Pancreas (tissue), 10 donors: ENCODE data around the gene SVBP. TPM values are rescaled to one million over a fixed set of nuclear protein-coding genes. Genes with fewer than 3 reads are reported as not detected.

Experiments
- ATAC-seq, 4 donors: fragments of 200-7000 bp; cut with Tn5 transposase; one replicate each; pipeline versions ENCODE4 v1.8.0 to v1.9.1; 2020; ENCODE audit warnings: mild to moderate bottlenecking in 4 of 4, moderate library complexity in 4 of 4
- DNase-seq, 6 donors: peaks; one replicate each; pipeline ENCODE4 v3.0.0-alpha.2; 2020
- FAIRE-seq: peaks from 2 replicates; lab custom pipeline; 2012; peaks lifted over from hg19 to GRCh38; lab: Jason Lieb, UNC
- H3K27ac ChIP-seq, 4 donors: fragments of 200-600 bp; sonication (generic); 1 replicate in 3 of 4; 2 replicates in 1 of 4; pipeline versions ENCODE4 v1.5.0 to v1.8.0; 2020
- H3K27me3 ChIP-seq, 4 donors: fragments of 200-600 bp; one replicate each; pipeline ENCODE4 v1.8.0; 2021
- H3K36me3 ChIP-seq, 3 donors: fragments of 200-600 bp; sonication (generic) in 1 of 3; one replicate each; pipeline versions ENCODE4 v1.5.0 to v1.8.0; 2020 to 2021
- H3K4me1 ChIP-seq, 3 donors: fragments of 200-600 bp; one replicate each; pipeline ENCODE4 v1.8.0; 2021
- H3K4me3 ChIP-seq, 4 donors: fragments of 200-600 bp; sonication (generic) in 2 of 4; one replicate each; pipeline versions ENCODE4 v1.5.0 to v1.8.0; 2020 to 2021
- H3K9me3 ChIP-seq, 4 donors: fragments of 200-600 bp; one replicate each; pipeline ENCODE4 v1.8.0; 2021
- WGBS, 2 donors: extraction: QIAGEN DNeasy Blood & Tissue Kit; methylation state at CpG; one replicate each; pipeline ENCODE4 v1.1.7; 2013; 5-methylcytosine and 5-hydroxymethylcytosine counted together
- intact Hi-C, 3 donors: fragments of 100-400 bp; cut with DNase I; formaldehyde crosslinking; loops; one replicate each; pipeline versions ENCODE4 v1.11.1 to v1.14.2; 2022
- polyA plus RNA-seq, 2 donors: library from polyadenylated mRNA; stranded (reverse); fragments of 200-250 nt; gene quantifications; one replicate each; pipeline ENCODE4 v1.2.3, GENCODE V29; 2013
- total RNA-seq, 6 donors: library from RNA; stranded (reverse); fragmentation: NEBNext Ultra II Directional in 4 of 6; extraction: Animal tissue kit (Norgen Biotek cat#: 25700) in 4 of 6; gene quantifications; one replicate each; pipeline versions ENCODE4 v1.2.1 to v1.2.4, GENCODE V29; 2021 to 2023
- TF ChIP-seq, protein P1 (sequence below), 4 donors: fragments of 200-600 bp; sonication (generic) in 3 of 4; IDR thresholded peaks; one replicate each; pipeline versions ENCODE4 v1.5.0 to v1.8.0; 2021; ENCODE audit warnings: antibody characterized with exemption in 4 of 4
- donor health status: healthy with polysubstance abuse.
- donor health status: DM: no; HTN: no; CAD: no; lungs with moderate emphysema.
- donor health status: DM: no; HTN: no; CAD: no.
- donor health status: control.
- donor health status: control.
- donor health status: Bipolar disorder and iron deficiency.
- donor health status: DM: yes; HTN: yes; CAD: no.
- donor health status: DM: no; HTN: no; CAD: no.
- donor health status: DM: no; HTN: no; CAD: no.
- donor health status: DM: yes; HTN: yes; CAD: no.

Gene SVBP
- total and polyA plus RNA-seq, 8 donors, result 3.2 to 25.5 (median 6.9) TPM

DNA sequence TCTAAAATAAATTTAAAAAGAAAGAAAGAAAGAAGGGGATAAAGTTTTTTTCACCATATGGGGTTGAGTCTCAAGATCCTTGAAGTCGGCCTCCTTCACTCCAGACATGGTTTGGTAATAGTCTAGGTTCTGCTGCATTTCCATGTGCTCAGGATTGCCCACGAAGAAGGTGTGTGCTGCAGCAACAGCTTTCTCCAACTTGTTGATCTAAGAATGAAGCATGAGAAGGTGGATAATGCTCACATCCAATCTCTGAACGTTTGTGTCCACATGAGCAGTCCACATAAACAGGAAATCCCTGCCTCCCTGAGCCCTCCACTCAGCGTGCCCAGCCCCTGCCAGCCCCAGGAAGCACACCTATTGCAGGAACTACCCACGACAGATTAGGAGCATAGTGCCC, 54.9 kb downstream of the SVBP start:
- FAIRE-seq (no peak), DNase-seq (no peak), ATAC-seq (no peak)
- Histone ChIP-seq H3K9me3 (no peaks in the 10 kb centered on the region), H3K4me1 (peaks cover 0 to 8% (median 5%) of the 10 kb centered on the region in 3 donors), H3K27ac (no peak overlapping the region), H3K27me3 (no peaks in the 10 kb centered on the region), H3K36me3 (peaks cover 0 to 10% (median 0%) of the 10 kb centered on the region in 3 donors), H3K4me3 (no peak overlapping the region)
- TF ChIP-seq, protein P1, sequence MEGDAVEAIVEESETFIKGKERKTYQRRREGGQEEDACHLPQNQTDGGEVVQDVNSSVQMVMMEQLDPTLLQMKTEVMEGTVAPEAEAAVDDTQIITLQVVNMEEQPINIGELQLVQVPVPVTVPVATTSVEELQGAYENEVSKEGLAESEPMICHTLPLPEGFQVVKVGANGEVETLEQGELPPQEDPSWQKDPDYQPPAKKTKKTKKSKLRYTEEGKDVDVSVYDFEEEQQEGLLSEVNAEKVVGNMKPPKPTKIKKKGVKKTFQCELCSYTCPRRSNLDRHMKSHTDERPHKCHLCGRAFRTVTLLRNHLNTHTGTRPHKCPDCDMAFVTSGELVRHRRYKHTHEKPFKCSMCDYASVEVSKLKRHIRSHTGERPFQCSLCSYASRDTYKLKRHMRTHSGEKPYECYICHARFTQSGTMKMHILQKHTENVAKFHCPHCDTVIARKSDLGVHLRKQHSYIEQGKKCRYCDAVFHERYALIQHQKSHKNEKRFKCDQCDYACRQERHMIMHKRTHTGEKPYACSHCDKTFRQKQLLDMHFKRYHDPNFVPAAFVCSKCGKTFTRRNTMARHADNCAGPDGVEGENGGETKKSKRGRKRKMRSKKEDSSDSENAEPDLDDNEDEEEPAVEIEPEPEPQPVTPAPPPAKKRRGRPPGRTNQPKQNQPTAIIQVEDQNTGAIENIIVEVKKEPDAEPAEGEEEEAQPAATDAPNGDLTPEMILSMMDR (IDR thresholded peaks at IDR 0.05), result no peak
- 69 to 76% methylated on average over 5 of the region's 5 CpGs for WGBS, 2 donors
- intact Hi-C loops, result no loop called here

DNA sequence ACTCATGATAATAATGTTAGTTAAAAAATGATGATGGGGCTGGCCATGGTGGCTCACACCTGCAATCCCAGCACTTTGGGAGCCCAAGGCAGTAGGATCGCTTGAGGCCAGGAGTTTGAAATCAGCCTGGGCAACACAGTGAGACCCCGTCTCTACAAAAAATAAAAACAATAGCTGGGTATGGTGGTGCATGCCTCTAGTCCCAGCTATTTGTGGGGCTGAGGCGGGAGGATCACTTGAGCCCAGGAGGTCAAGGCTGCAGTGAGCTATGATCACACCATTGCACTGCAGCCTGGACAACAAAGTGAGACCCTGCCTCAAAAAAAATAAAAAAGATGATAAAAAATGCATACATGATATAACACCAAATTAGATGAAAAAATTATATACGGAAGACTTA, 55.6 kb downstream of the SVBP start:
- Histone ChIP-seq H3K27ac (no peak overlapping the region), H3K36me3 (peaks cover 0 to 10% (median 0%) of the 10 kb centered on the region in 3 donors), H3K27me3 (no peaks in the 10 kb centered on the region), H3K9me3 (no peaks in the 10 kb centered on the region), H3K4me3 (no peak overlapping the region), H3K4me1 (peaks cover 0 to 8% (median 5%) of the 10 kb centered on the region in 3 donors)
- TF ChIP-seq, protein P1 (IDR thresholded peaks at IDR 0.05), result no peak
- ATAC-seq (no peak), FAIRE-seq (no peak), DNase-seq (no peak)
- WGBS, 2 donors, result 91 to 94% methylated on average over 4 of the region's 4 CpGs
- intact Hi-C loops, result no loop called here

DNA sequence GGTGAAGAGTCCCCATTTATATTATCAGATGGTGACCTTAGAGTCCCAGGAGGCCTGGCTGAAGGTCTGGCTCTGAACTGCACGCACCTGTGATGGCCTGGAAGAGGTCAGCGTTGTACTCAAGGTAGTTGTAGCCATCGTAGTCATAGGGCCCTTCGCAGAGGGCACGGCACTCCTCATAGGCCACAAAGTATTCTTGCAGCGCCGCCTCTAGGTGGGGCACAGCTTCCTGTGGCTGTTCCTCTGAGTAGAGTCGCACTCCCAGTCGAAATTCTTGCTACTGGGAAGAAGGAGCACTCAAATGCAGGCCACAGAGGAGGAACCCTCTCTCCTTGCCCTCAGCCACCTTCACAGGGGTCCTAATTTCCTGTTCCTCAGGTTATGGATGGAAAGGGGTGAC, 58.1 kb downstream of the SVBP start:
- H3K9me3 ChIP-seq, result no peaks in the 10 kb centered on the region
- DNase-seq (no peak), FAIRE-seq (no peak), ATAC-seq (no peak)
- H3K4me1 ChIP-seq, result no peaks in the 10 kb centered on the region
- no peak overlapping the region for H3K4me3 ChIP-seq
- no peak overlapping the region for H3K27ac ChIP-seq
- peaks cover 0 to 22% (median 0%) of the 10 kb centered on the region in 3 donors for H3K36me3 ChIP-seq
- TF ChIP-seq, protein P1 (IDR thresholded peaks at IDR 0.05), result no peak
- WGBS, 2 donors, result 81% methylated on average over 9 of the region's 9 CpGs
- H3K27me3 ChIP-seq, result no peaks in the 10 kb centered on the region
- intact Hi-C loops, result no loop called here

DNA sequence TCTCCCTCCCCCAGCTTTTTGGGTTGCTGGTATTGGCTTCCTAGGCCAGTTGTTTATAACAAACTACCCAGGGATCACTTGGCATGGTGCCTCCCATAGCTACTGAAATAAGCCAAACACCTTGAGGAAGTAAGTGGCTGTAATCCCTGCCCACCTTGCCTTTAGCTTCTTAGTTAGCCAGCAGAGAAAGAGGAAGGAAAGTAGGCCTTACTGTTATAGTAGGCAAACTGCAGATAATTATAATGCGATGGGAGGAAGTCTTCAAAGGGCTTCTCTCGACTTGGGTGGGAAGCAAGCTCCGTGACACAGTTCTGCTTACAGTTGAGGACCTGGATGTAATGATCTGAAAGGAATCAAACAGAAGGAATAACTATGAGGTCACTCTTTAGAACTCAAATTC, 58.6 kb downstream of the SVBP start:
- Histone ChIP-seq H3K36me3 (peaks cover 0 to 26% (median 3%) of the 10 kb centered on the region in 3 donors), H3K27ac (no peak overlapping the region), H3K4me1 (no peaks in the 10 kb centered on the region), H3K4me3 (no peak overlapping the region), H3K9me3 (no peaks in the 10 kb centered on the region), H3K27me3 (no peaks in the 10 kb centered on the region)
- no peak for FAIRE-seq
- DNase-seq, result no peak
- 81 to 83% methylated on average over 3 of the region's 3 CpGs for WGBS, 2 donors
- no peak for ATAC-seq
- intact Hi-C loops, result no loop called here
- TF ChIP-seq, protein P1 (IDR thresholded peaks at IDR 0.05), result no peak

DNA sequence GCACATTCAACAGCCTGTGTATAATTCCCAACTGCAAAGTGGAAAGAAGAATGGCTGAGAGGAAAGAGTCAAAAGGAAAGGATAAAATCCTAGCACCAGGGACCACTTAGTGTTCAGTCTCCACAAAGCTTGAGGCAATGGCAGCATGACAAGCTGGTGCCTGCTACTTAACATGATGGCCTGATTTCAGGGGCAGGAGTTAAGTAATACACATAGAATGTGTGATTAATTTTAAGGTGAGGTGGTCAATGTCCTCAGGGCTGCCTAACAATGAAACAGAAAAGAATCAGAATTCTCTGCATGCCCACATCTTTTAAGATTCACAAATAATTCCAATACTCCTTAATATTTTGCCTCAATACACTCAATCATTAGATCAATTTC, 59.3 kb downstream of the SVBP start:
- intact Hi-C loops, result no loop called here
- Histone ChIP-seq H3K9me3 (no peaks in the 10 kb centered on the region), H3K36me3 (peaks cover 0 to 27% (median 3%) of the 10 kb centered on the region in 3 donors), H3K27me3 (no peaks in the 10 kb centered on the region), H3K4me1 (no peaks in the 10 kb centered on the region), H3K4me3 (no peak overlapping the region), H3K27ac (no peak overlapping the region)
- DNase-seq (no peak), ATAC-seq (no peak), FAIRE-seq (no peak)
- TF ChIP-seq, protein P1 (IDR thresholded peaks at IDR 0.05), result no peak

Other genes with a start within 250 kb of the SVBP start
- gene PPIH, start 159.0 kb downstream of the SVBP start, total RNA-seq, result 10 to 100 TPM in 3 of 6 donors, 1 to 10 TPM in 3; 7.6 to 12.1 (median 9.1) TPM
- 10 to 100 TPM; 13.4 to 22.4 TPM for gene PPIH, start 159.0 kb downstream of the SVBP start, polyA plus RNA-seq
- 100 to 1,000 TPM in 5 of 6 donors, 10 to 100 TPM in 1; 97.4 to 240 (median 207) TPM for gene YBX1, start 135.0 kb downstream of the SVBP start, total RNA-seq
- 100 to 1,000 TPM; 164 to 193 TPM for gene YBX1, start 135.0 kb downstream of the SVBP start, polyA plus RNA-seq
- gene CLDN19, start 77.2 kb downstream of the SVBP start, total RNA-seq, result not detected
- under 1 TPM in 1 of 2 donors, not detected in 1; 0.04 TPM for gene CLDN19, start 77.2 kb downstream of the SVBP start, polyA plus RNA-seq
- 10 to 100 TPM in 4 of 6 donors, 1 to 10 TPM in 2; 6.8 to 26.2 (median 11.8) TPM for gene P3H1, start 50.4 kb downstream of the SVBP start, total RNA-seq
- 10 to 100 TPM; 27.0 to 37.0 TPM for gene P3H1, start 50.4 kb downstream of the SVBP start, polyA plus RNA-seq
- gene C1orf50, start 50.1 kb downstream of the SVBP start, total RNA-seq, result 1 to 10 TPM; 1.6 to 3.5 (median 2.8) TPM
- 1 to 10 TPM; 2.4 to 2.5 TPM for gene C1orf50, start 50.1 kb downstream of the SVBP start, polyA plus RNA-seq
- gene TMEM269, start 32.4 kb downstream of the SVBP start, total RNA-seq, result under 1 TPM in 3 of 6 donors, not detected in 3; 0.18 to 0.35 (median 0.23) TPM
- under 1 TPM in 1 of 2 donors, not detected in 1; 0.04 TPM for gene TMEM269, start 32.4 kb downstream of the SVBP start, polyA plus RNA-seq
- gene ERMAP, start 275 bp downstream of the SVBP start, total RNA-seq, result 10 to 100 TPM in 1 of 6 donors, 1 to 10 TPM in 5; 7.0 to 11.2 (median 8.5) TPM
- gene ERMAP, start 275 bp downstream of the SVBP start, polyA plus RNA-seq, result 1 to 10 TPM; 4.8 to 9.2 TPM
- gene ZNF691, start 29.2 kb upstream of the SVBP start, total RNA-seq, result 1 to 10 TPM; 2.9 to 6.5 (median 4.4) TPM
- 10 to 100 TPM in 1 of 2 donors, 1 to 10 TPM in 1; 7.8 to 11.0 TPM for gene ZNF691, start 29.2 kb upstream of the SVBP start, polyA plus RNA-seq
- 10 to 100 TPM in 1 of 6 donors, 1 to 10 TPM in 5; 1.6 to 10.9 (median 6.8) TPM for gene SLC2A1, start 141.5 kb upstream of the SVBP start, total RNA-seq
- gene SLC2A1, start 141.5 kb upstream of the SVBP start, polyA plus RNA-seq, result 1 to 10 TPM; 3.0 to 9.2 TPM